ACC112 (cell line): ENCODE results near the gene UHRF2.
"Not testable (repeated sequence)": the region's sequence is repeated elsewhere in the genome, so short reads cannot be mapped to it uniquely, and the experiment has no call there.

Experiments
- H2AFZ ChIP-seq: fragments of 200-600 bp; sonication (generic); one replicate; pipeline ENCODE4 v1.6.0; 2017; ENCODE audit warnings: antibody characterized with exemption, low read length; ENCODE audit not compliant: unreplicated experiment
- H3K27ac ChIP-seq: fragments of 200-600 bp; sonication (generic); 2 replicates; pipeline ENCODE4 v1.5.1; 2014; ENCODE audit warnings: low read depth, mild to moderate bottlenecking, antibody characterized with exemption, low read length, moderate library complexity
- H3K27me3 ChIP-seq: fragments of 200-600 bp; sonication (generic); 2 replicates; pipeline ENCODE4 v1.6.1; 2014; ENCODE audit warnings: mild to moderate bottlenecking, antibody characterized with exemption, low read length, moderate library complexity, mixed read lengths; ENCODE audit not compliant: insufficient read depth
- H3K36me3 ChIP-seq: fragments of 200-600 bp; sonication (generic); 2 replicates; pipeline ENCODE4 v1.6.1; 2016; ENCODE audit warnings: mild to moderate bottlenecking, antibody characterized with exemption, low read length, moderate library complexity, mixed read lengths; ENCODE audit not compliant: insufficient read depth
- H3K4me1 ChIP-seq: fragments of 200-600 bp; sonication (generic); one replicate; pipeline ENCODE4 v1.6.1; 2016; ENCODE audit warnings: low read length, mixed read lengths; ENCODE audit not compliant: insufficient read depth, unreplicated experiment, control insufficient read depth
- H3K4me3 ChIP-seq: fragments of 200-600 bp; sonication (generic); 2 replicates; pipeline ENCODE4 v1.5.1; 2014; ENCODE audit warnings: mild to moderate bottlenecking, low read depth, low read length
- H3K79me2 ChIP-seq: fragments of 200-600 bp; sonication (generic); one replicate; pipeline ENCODE4 v1.6.0; 2016; ENCODE audit warnings: low read length; ENCODE audit not compliant: control insufficient read depth, unreplicated experiment, insufficient read depth

The UHRF2 gene

GRCh38 chr9:6450641-6451375 lies 37.8 kb downstream of the UHRF2 start:
- Histone ChIP-seq H3K4me3 (no peak overlapping the region), H3K36me3 (peaks cover 43% of the 10 kb centered on the region), H2AFZ (no peak overlapping the region), H3K27ac (no peak overlapping the region), H3K27me3 (no peaks in the 10 kb centered on the region), H3K79me2 (peaks cover 94% of the 10 kb centered on the region), H3K4me1 (peaks cover 12% of the 10 kb centered on the region)

GRCh38 chr9:6455292-6455691 lies 42.3 kb downstream of the UHRF2 start:
- not testable (repeated sequence) for H3K27ac ChIP-seq, H3K4me3 ChIP-seq, H3K27me3 ChIP-seq, H3K4me1 ChIP-seq, H2AFZ ChIP-seq
- Histone ChIP-seq H3K36me3 (peaks cover 20% of the 10 kb centered on the region), H3K79me2 (peaks cover 96% of the 10 kb centered on the region)

- Histone ChIP-seq H3K79me2 (peaks cover 81% of the 10 kb centered on the region), H3K36me3 (peaks cover 25% of the 10 kb centered on the region)
- H2AFZ ChIP-seq, H3K4me1 ChIP-seq, H3K4me3 ChIP-seq, H3K27me3 ChIP-seq, H3K27ac ChIP-seq: not testable (repeated sequence)
Measured at GRCh38 chr9:6458704-6459103, 45.7 kb downstream of the UHRF2 start.

GRCh38 chr9:6459718-6460117 lies 46.7 kb downstream of the UHRF2 start:
- Histone ChIP-seq H3K27ac (no peak overlapping the region), H3K4me3 (no peak overlapping the region), H3K36me3 (peaks cover 19% of the 10 kb centered on the region), H3K27me3 (no peaks in the 10 kb centered on the region), H3K4me1 (no peaks in the 10 kb centered on the region), H3K79me2 (peaks cover 81% of the 10 kb centered on the region), H2AFZ (no peak overlapping the region)

- Histone ChIP-seq H3K27ac (no peak overlapping the region), H3K79me2 (peaks cover 81% of the 10 kb centered on the region), H2AFZ (no peak overlapping the region), H3K4me3 (no peak overlapping the region), H3K27me3 (no peaks in the 10 kb centered on the region), H3K36me3 (peaks cover 15% of the 10 kb centered on the region), H3K4me1 (no peaks in the 10 kb centered on the region)
Measured at GRCh38 chr9:6460189-6460768, 47.3 kb downstream of the UHRF2 start.

- peaks cover 72% of the 10 kb centered on the region for H3K79me2 ChIP-seq
- no peaks in the 10 kb centered on the region for H3K27me3 ChIP-seq
- peaks cover under 1% of the 10 kb centered on the region for H3K4me1 ChIP-seq
- H3K4me3 ChIP-seq = no peak overlapping the region
- H3K27ac ChIP-seq = no peak overlapping the region
- H3K36me3 ChIP-seq = peaks cover 12% of the 10 kb centered on the region
- no peak overlapping the region for H2AFZ ChIP-seq
Measured at GRCh38 chr9:6461619-6462018, 48.6 kb downstream of the UHRF2 start.

- H3K36me3 ChIP-seq = peaks cover 2% of the 10 kb centered on the region; the same call in 1 of the 2 replicates
- H2AFZ ChIP-seq = no peak overlapping the region
- H3K79me2 ChIP-seq = peaks cover 72% of the 10 kb centered on the region
- no peak overlapping the region for H3K27ac ChIP-seq
- no peak overlapping the region for H3K4me3 ChIP-seq
- H3K27me3 ChIP-seq = no peaks in the 10 kb centered on the region
- H3K4me1 ChIP-seq = peaks cover 15% of the 10 kb centered on the region
Measured at GRCh38 chr9:6467006-6467625, 54.1 kb downstream of the UHRF2 start.

GRCh38 chr9:6471231-6471850 lies 58.3 kb downstream of the UHRF2 start:
- Histone ChIP-seq H3K27ac (no peak overlapping the region), H3K4me1 (peaks cover 18% of the 10 kb centered on the region), H3K79me2 (peaks cover 67% of the 10 kb centered on the region), H2AFZ (no peak overlapping the region), H3K4me3 (no peak overlapping the region), H3K36me3 (peaks cover 5% of the 10 kb centered on the region; the same call in 1 of the 2 replicates), H3K27me3 (no peaks in the 10 kb centered on the region)

GRCh38 chr9:6473151-6473550 lies 60.2 kb downstream of the UHRF2 start:
- Histone ChIP-seq H3K79me2 (peaks cover 53% of the 10 kb centered on the region), H2AFZ (no peak overlapping the region), H3K27me3 (no peaks in the 10 kb centered on the region), H3K36me3 (peaks cover 9% of the 10 kb centered on the region; the same call in 1 of the 2 replicates), H3K4me1 (peaks cover 11% of the 10 kb centered on the region), H3K27ac (no peak overlapping the region), H3K4me3 (no peak overlapping the region)

- Histone ChIP-seq H2AFZ (no peak overlapping the region), H3K27ac (no peak overlapping the region), H3K4me1 (no peaks in the 10 kb centered on the region), H3K27me3 (no peaks in the 10 kb centered on the region), H3K79me2 (peaks cover 23% of the 10 kb centered on the region), H3K36me3 (peaks cover 37% of the 10 kb centered on the region), H3K4me3 (no peak overlapping the region)
Measured at GRCh38 chr9:6479959-6480358, 67.0 kb downstream of the UHRF2 start.
